HepG2 (cell line): ENCODE results near the gene JPH4. TPM values are rescaled to one million over a fixed set of nuclear protein-coding genes. Genes with fewer than 3 reads are reported as not detected.

Experiments
- ATAC-seq: fragments of 200-7000 bp; cut with Tn5 transposase; 3 replicates; pipeline ENCODE4 v1.9.1; 2020; ENCODE audit warnings: mild to moderate bottlenecking, moderate library complexity
- BruUV-seq: library from RNA; stranded (reverse); fragments of 400-500 nt; replicated peaks from 2 replicates; lab custom pipeline; 2021; lab: Mats Ljungman, UMichigan
- CTCF ChIA-PET: fragments of 300-600 bp; formaldehyde crosslinking; extraction: SDS; loops from one replicate; lab custom pipeline; 2021; ENCODE audit warnings: low total read pairs, inconsistent platforms, low intra/inter-chr PET ratio; lab: Yijun Ruan, JAX
- POLR2A ChIA-PET: fragments of 350-600 bp; sonication (Branson Sonifier 250); formaldehyde crosslinking; loops from one replicate; lab custom pipeline; 2020; ENCODE audit warnings: antibody characterized with exemption, inconsistent platforms; lab: Yijun Ruan, JAX
- DNase-seq: peaks from one replicate; pipeline ENCODE4 v3.0.0-alpha.2; 2015; ENCODE audit warnings: low spot score
- FAIRE-seq: peaks from 3 replicates; lab custom pipeline; 2011; peaks lifted over from hg19 to GRCh38; lab: Jason Lieb, UNC
- H2AFZ ChIP-seq: one replicate; pipeline ENCODE4 v1.6.1; 2011; ENCODE audit warnings: low read length, inconsistent platforms
- H3K27ac ChIP-seq: fragments of 300-600 bp; 3 replicates; pipeline ENCODE4 v1.8.0; 2011; ENCODE audit warnings: mixed run types, mild to moderate bottlenecking, mixed read lengths, low read length, inconsistent platforms; ENCODE audit not compliant: insufficient read depth; ENCODE audit errors: extremely low read length
- H3K27me3 ChIP-seq, 2 experiments: fragments of 200-600 bp in 1 of 2; 2 replicates in 1 of 2; 3 replicates in 1 of 2; pipeline versions ENCODE4 v1.6.0 to v1.8.0; 2011; ENCODE audit warnings: low read length in 2 of 2, mild to moderate bottlenecking in 2 of 2, moderate library complexity in 2 of 2, inconsistent platforms in 1 of 2; ENCODE audit not compliant: insufficient read depth in 2 of 2, control insufficient read depth in 1 of 2
- H3K36me3 ChIP-seq, 2 experiments: fragments of 200-600 bp in 1 of 2; replicated peaks in 1 of 2; 2 replicates in 1 of 2; 3 replicates in 1 of 2; pipeline versions ENCODE4 v1.5.1 to v1.8.0; 2011; ENCODE audit warnings: low read length in 2 of 2, inconsistent platforms in 1 of 2; ENCODE audit not compliant: insufficient read depth in 2 of 2, control insufficient read depth in 1 of 2
- H3K4me1 ChIP-seq: 2 replicates; pipeline ENCODE4 v1.5.1; 2012; ENCODE audit warnings: low read length, inconsistent platforms; ENCODE audit not compliant: insufficient read depth
- H3K4me2 ChIP-seq: 2 replicates; pipeline ENCODE4 v1.6.0; 2011; ENCODE audit warnings: low read depth, low read length, inconsistent platforms
- H3K4me3 ChIP-seq, 3 experiments: fragments of 200-600 bp in 1 of 3; sonication (generic), shearing (Covaris generic) in 1 of 3; replicated peaks in 1 of 3; 2 replicates each; pipeline ENCODE4 v1.5.1; 2011 to 2016; ENCODE audit warnings: low read length in 3 of 3, inconsistent platforms in 2 of 3, low read depth in 2 of 3, mild to moderate bottlenecking in 2 of 3, control low read depth in 1 of 3, mixed read lengths in 1 of 3; ENCODE audit not compliant: insufficient read depth in 1 of 3
- H3K79me2 ChIP-seq: one replicate; pipeline ENCODE4 v1.6.1; 2011; ENCODE audit warnings: low read length, inconsistent platforms; ENCODE audit not compliant: insufficient read depth
- H3K9ac ChIP-seq: 2 replicates; pipeline ENCODE4 v1.6.0; 2011; ENCODE audit warnings: mild to moderate bottlenecking, low read depth, low read length, inconsistent platforms; ENCODE audit not compliant: insufficient read depth
- H3K9me3 ChIP-seq: 2 replicates; pipeline ENCODE4 v1.5.1; 2012; ENCODE audit warnings: mild to moderate bottlenecking, low read length
- H4K20me1 ChIP-seq: 2 replicates; pipeline ENCODE4 v1.6.0; 2011; ENCODE audit warnings: inconsistent platforms, mild to moderate bottlenecking, low read length, moderate library complexity; ENCODE audit not compliant: insufficient read depth
- AFF4 ChIP-seq: sonication (generic); formaldehyde crosslinking; IDR thresholded peaks from 2 replicates; pipeline ENCODE4 v1.4.0; 2020; ENCODE audit warnings: missing genetic modification reagents
- CENPBD1 ChIP-seq: sonication (generic); formaldehyde crosslinking; IDR thresholded peaks from 2 replicates; pipeline ENCODE4 v1.8.0; 2022; ENCODE audit warnings: missing genetic modification reagents, low read depth, mild to moderate bottlenecking, borderline replicate concordance
- DNMT1 ChIP-seq: sonication (generic); formaldehyde crosslinking; IDR thresholded peaks from 2 replicates; pipeline ENCODE4 v1.5.1; 2020; ENCODE audit warnings: mild to moderate bottlenecking, missing genetic modification reagents
- EEA1 ChIP-seq: sonication (generic); formaldehyde crosslinking; IDR thresholded peaks from 2 replicates; pipeline ENCODE4 v1.5.1; 2020; ENCODE audit warnings: mild to moderate bottlenecking, missing genetic modification reagents, borderline replicate concordance
- GRHL1 ChIP-seq: sonication (generic); formaldehyde crosslinking; conservative IDR thresholded peaks from 2 replicates; pipeline ENCODE4 v1.8.0; 2022; ENCODE audit warnings: missing genetic modification reagents
- MBNL3 ChIP-seq: fragments of 250-450 bp; sonication (Bioruptor Pico); conservative IDR thresholded peaks from 2 replicates; pipeline ENCODE4 v1.8.0; 2022; ENCODE audit warnings: mild to moderate bottlenecking, inconsistent platforms
- MEF2D ChIP-seq: sonication (generic); formaldehyde crosslinking; IDR thresholded peaks from 2 replicates; pipeline ENCODE4 v1.5.1; 2020; ENCODE audit warnings: mild to moderate bottlenecking, missing genetic modification reagents
- NBN ChIP-seq: fragments of 450-650 bp; conservative IDR thresholded peaks from 2 replicates; pipeline ENCODE4 v1.6.1; 2017
- RBAK ChIP-seq: sonication (generic); formaldehyde crosslinking; IDR thresholded peaks from 2 replicates; pipeline ENCODE4 v1.5.1; 2020; ENCODE audit warnings: mild to moderate bottlenecking, missing genetic modification reagents
- RNF2 ChIP-seq: fragments of 450-650 bp; conservative IDR thresholded peaks from 2 replicates; pipeline ENCODE4 v1.6.1; 2016; ENCODE audit warnings: low read depth
- SMC3 ChIP-seq: IDR thresholded peaks from 2 replicates; pipeline ENCODE4 v1.6.1; 2011; ENCODE audit warnings: low read length, improper control_type of control experiment
- SNAPC5 ChIP-seq: sonication (generic); formaldehyde crosslinking; IDR thresholded peaks from 2 replicates; pipeline ENCODE4 v1.8.1; 2023; ENCODE audit warnings: mild to moderate bottlenecking, missing genetic modification reagents, borderline replicate concordance
- STAG1 ChIP-seq: sonication (generic); formaldehyde crosslinking; IDR thresholded peaks from 2 replicates; pipeline ENCODE4 v1.4.0; 2020; ENCODE audit warnings: missing genetic modification reagents
- TAF1 ChIP-seq: sonication (generic); formaldehyde crosslinking; IDR thresholded peaks from 2 replicates; pipeline ENCODE4 v1.4.0; 2020; ENCODE audit warnings: missing genetic modification reagents
- TCF12 ChIP-seq, 2 experiments: fragments of 450-650 bp in 1 of 2; sonication (generic) in 1 of 2; formaldehyde crosslinking in 1 of 2; IDR thresholded peaks; 2 replicates each; pipeline versions ENCODE4 v1.6.1 to v1.8.0; 2017 to 2022; ENCODE audit warnings: antibody characterized with exemption in 1 of 2, mild to moderate bottlenecking in 1 of 2, missing genetic modification reagents in 1 of 2, moderate library complexity in 1 of 2
- ZNF274 ChIP-seq: sonication (generic); formaldehyde crosslinking; IDR thresholded peaks from 2 replicates; pipeline ENCODE4 v1.5.1; 2020; ENCODE audit warnings: mild to moderate bottlenecking, missing genetic modification reagents
- ZNF770 ChIP-seq: sonication (generic); formaldehyde crosslinking; IDR thresholded peaks from 2 replicates; pipeline ENCODE4 v1.5.0; 2020; ENCODE audit warnings: mild to moderate bottlenecking, missing genetic modification reagents
- WGBS: methylation state at CpG from one replicate; pipeline ENCODE4 v1.1.6; 2017; ENCODE audit warnings: low lambda C conversion rate; 5-methylcytosine and 5-hydroxymethylcytosine counted together
- in situ Hi-C: cut with HindIII; loops from 2 replicates; pipeline ENCODE4 v1.10.0; 2017; ENCODE audit warnings: low pct_unique_long_range_greater_than_20kb; ENCODE audit not compliant: extremely low pct_ligation_motif_present
- intact Hi-C: fragments of 100-400 bp; cut with micrococcal nuclease; formaldehyde crosslinking; loops from one replicate; pipeline ENCODE4 v1.10.0; 2022; ENCODE audit not compliant: unreplicated experiment
- polyA plus RNA-seq, 8 experiments: library from polyadenylated mRNA; depleted of rRNA in 3 of 8; stranded (reverse) in 7 of 8; unstranded in 1 of 8; fragments of >200 nt; fragmentation: Illumina TruSeq in 4 of 8; extraction: Trizol in 4 of 8; gene quantifications; 2 replicates each; pipeline versions ENCODE4 v1.2.1 to v1.2.3, GENCODE V29; 2011 to 2016; ENCODE audit warnings: low read depth in 4 of 8, missing spikeins in 1 of 8, mixed read lengths in 1 of 8; ENCODE audit not compliant: insufficient read depth in 1 of 8
- total RNA-seq, 5 experiments: library from RNA; depleted of rRNA; stranded (reverse); fragments of >200 nt; fragmentation: Illumina TruSeq; extraction: Trizol; gene quantifications; 2 replicates each; pipeline ENCODE4 v1.2.3, GENCODE V29; 2016; ENCODE audit warnings: low read depth in 1 of 5

The JPH4 gene
- total and polyA plus RNA-seq, 2 of the 13 experiments (the other 11 are each of a cell fraction or from before 2014, with no cell fraction given), result 0.08 to 0.22 TPM

GRCh38 chr14:23564876-23565275 lies 13.7 kb downstream of the JPH4 start:
- Histone ChIP-seq H3K4me1 (peaks cover 36% of the 10 kb centered on the region), H3K9me3 (no peaks in the 10 kb centered on the region), H3K4me2 (no peak overlapping the region), H3K27me3 (no peaks in the 10 kb centered on the region; a peak in 1 of 5 replicates), H4K20me1 (peaks cover 13% of the 10 kb centered on the region; the same call in 1 of the 2 replicates), H3K27ac (no peak overlapping the region), H3K9ac (no peak overlapping the region), H3K36me3 (peaks cover 41 to 62% of the 10 kb centered on the region in 2 experiments), H3K79me2 (peaks cover 7% of the 10 kb centered on the region), H2AFZ (no peak overlapping the region), H3K4me3 (no peak overlapping the region)
- no TSS peak for BruUV-seq
- ChIA-PET CTCF (interaction anchor here (10.9 kb wide), 1 partner anchor 84 kb away, joined by 275 read pairs; no protein-coding TSS in a partner anchor), POLR2A (interaction anchor here (1.4 to 1.5 kb wide), 2 partner anchors 9 to 11 kb away, joined by 3 read pairs; no protein-coding TSS in a partner anchor)
- in situ Hi-C loops (no loop called here), intact Hi-C loops (loop anchor here (5.0 kb wide), 1 partner anchor 347 kb away; no protein-coding TSS in a partner anchor)
- WGBS, result 96% methylated on average over 7 of the region's 7 CpGs
- ATAC-seq (no peak), FAIRE-seq (no peak), DNase-seq (no peak)
- TF ChIP-seq RNF2 (no peak), DNMT1 (CRISPR knock-in tag) (0 out of 2 replicates have a peak, but pooled peaks have one; percentile 1), ZNF770 (CRISPR knock-in tag) (0 out of 2 replicates have a peak, but pooled peaks have one; percentile 1), ZNF274 (CRISPR knock-in tag) (0 out of 2 replicates have a peak, but pooled peaks have one; percentile 8), GRHL1 (CRISPR knock-in tag) (no peak), SMC3 (no peak), MBNL3 (no peak), RBAK (CRISPR knock-in tag) (no peak), SNAPC5 (CRISPR knock-in tag) (no peak), TCF12 (IDR thresholded peaks at IDR 0.05) (no peak), TCF12 (CRISPR knock-in tag; IDR thresholded peaks at IDR 0.05) (no peak), AFF4 (no peak), MEF2D (CRISPR knock-in tag) (no peak), NBN (no peak), CENPBD1 (CRISPR knock-in tag) (no peak), TAF1 (CRISPR knock-in tag) (no peak), STAG1 (CRISPR knock-in tag) (no peak), EEA1 (CRISPR knock-in tag) (0 out of 2 replicates have a peak, but pooled peaks have one; percentile 19)
